Nephron (organoid): Measurements from ENCODE around the gene ZMIZ1.

Experiments used
- H3K27ac Mint-ChIP-seq, 3 experiments: 2 replicates each; pipeline ENCODE4 v1.8.0; 2020; ENCODE audit warnings: mixed read lengths in 3 of 3, mild to moderate bottlenecking in 2 of 3, moderate library complexity in 1 of 3
- H3K27me3 Mint-ChIP-seq: 2 replicates; pipeline ENCODE4 v1.8.0; 2021; ENCODE audit warnings: low read depth, mild to moderate bottlenecking, moderate library complexity, mixed read lengths
- H3K36me3 Mint-ChIP-seq: 2 replicates; pipeline ENCODE4 v1.8.0; 2020; ENCODE audit warnings: low read depth, mixed read lengths
- H3K4me1 Mint-ChIP-seq: 2 replicates; pipeline ENCODE4 v1.8.0; 2020; ENCODE audit warnings: mixed read lengths
- H3K4me3 Mint-ChIP-seq, 3 experiments: 2 replicates each; pipeline ENCODE4 v1.8.0; 2020; ENCODE audit warnings: mild to moderate bottlenecking in 3 of 3, mixed read lengths in 3 of 3, moderate library complexity in 2 of 3
- H3K9me3 Mint-ChIP-seq: 2 replicates; pipeline ENCODE4 v1.8.0; 2020; ENCODE audit warnings: mixed read lengths
- TF ChIP-seq, protein P1 (sequence below), 3 experiments: fragments of 200-600 bp; sonication (generic); IDR thresholded peaks; one replicate each; pipeline ENCODE4 v1.5.0; 2021; ENCODE audit warnings: antibody characterized with exemption in 3 of 3; ENCODE audit not compliant: unreplicated experiment in 3 of 3

ZMIZ1 gene

DNA sequence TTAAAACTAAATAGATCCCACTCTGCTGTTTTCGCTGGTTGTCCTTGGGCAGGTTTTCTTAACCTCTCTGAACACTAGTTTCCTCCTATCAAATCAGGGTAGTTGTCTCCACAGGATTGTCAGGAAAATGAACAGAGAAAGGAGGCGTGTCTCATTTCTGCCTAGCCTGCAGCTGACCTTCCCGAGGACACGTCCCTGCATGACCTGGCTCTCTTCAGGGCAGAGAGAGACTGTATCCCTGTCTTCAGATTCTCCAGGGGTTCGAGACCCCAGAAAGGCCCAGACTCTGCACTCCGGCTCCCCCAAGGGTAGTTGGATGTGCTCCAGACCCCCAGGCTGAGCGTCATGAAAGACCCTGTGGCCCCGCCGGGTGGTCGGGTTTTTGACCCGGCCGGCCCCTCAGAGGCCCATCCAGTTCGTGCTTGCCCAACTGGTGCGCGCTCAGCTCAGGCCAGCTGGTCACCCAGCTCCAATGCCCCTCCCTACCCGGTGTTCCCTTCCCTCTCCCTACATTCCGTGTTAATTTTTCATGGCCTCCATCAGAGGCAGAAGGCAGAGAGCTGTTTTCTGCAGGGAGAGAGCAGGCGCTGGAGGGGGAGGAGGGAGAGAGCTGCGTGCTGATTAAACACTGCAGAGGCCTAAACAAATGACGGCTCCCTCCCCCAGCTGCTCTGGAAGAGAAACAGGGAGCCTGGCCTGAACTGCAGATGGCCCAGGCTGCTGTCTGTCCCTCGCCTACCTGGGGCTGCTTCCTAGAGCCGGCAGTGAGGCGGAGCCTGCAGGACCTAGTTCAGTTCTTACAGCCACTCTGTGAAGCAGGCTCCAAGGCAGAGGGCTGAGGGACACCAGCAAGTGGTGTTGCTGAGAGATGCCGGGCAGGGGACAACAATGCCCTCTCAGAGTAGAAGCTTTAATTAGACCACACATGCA is 192.3 kb downstream of the ZMIZ1 start:
- no peak overlapping the region for H3K4me3 Mint-ChIP-seq
- TF ChIP-seq, protein P1, sequence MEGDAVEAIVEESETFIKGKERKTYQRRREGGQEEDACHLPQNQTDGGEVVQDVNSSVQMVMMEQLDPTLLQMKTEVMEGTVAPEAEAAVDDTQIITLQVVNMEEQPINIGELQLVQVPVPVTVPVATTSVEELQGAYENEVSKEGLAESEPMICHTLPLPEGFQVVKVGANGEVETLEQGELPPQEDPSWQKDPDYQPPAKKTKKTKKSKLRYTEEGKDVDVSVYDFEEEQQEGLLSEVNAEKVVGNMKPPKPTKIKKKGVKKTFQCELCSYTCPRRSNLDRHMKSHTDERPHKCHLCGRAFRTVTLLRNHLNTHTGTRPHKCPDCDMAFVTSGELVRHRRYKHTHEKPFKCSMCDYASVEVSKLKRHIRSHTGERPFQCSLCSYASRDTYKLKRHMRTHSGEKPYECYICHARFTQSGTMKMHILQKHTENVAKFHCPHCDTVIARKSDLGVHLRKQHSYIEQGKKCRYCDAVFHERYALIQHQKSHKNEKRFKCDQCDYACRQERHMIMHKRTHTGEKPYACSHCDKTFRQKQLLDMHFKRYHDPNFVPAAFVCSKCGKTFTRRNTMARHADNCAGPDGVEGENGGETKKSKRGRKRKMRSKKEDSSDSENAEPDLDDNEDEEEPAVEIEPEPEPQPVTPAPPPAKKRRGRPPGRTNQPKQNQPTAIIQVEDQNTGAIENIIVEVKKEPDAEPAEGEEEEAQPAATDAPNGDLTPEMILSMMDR (IDR thresholded peaks at IDR 0.05; ENCODE audit: unreplicated experiment in 3 of 3), result no peak
- peaks cover 68% of the 10 kb centered on the region for H3K4me1 Mint-ChIP-seq

DNA sequence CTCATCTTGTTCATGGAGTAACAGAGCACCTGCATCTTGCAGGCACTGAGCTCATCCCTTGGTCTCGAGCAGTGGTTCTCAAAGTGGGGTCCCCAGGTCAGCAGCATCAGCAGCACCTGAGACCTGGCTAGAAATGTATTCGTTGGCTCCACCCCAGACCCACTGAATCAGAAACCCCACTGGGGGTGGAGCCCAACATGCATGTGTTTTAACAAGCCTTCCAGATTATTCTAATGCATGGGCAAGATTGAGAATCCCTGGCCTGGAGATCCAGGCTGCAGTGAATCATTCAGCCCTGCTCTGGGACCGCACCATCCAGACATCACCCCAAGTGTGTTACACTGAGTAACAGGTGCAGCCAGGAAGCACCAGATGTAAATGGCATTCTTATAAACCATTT is 193.4 kb downstream of the ZMIZ1 start:
- H3K27ac Mint-ChIP-seq, result peak overlapping the region in 2 of 3 experiments; percentile 20 to 44
- peaks cover 14% of the 10 kb centered on the region for H3K36me3 Mint-ChIP-seq
- H3K9me3 Mint-ChIP-seq, result no peaks in the 10 kb centered on the region
- H3K4me1 Mint-ChIP-seq, result peaks cover 68% of the 10 kb centered on the region
- H3K27me3 Mint-ChIP-seq, result no peaks in the 10 kb centered on the region
- H3K4me3 Mint-ChIP-seq, result no peak overlapping the region
- TF ChIP-seq, protein P1 (IDR thresholded peaks at IDR 0.05; ENCODE audit: unreplicated experiment in 3 of 3), result no peak

More for the DNA sequence above, 192.3 kb downstream of the ZMIZ1 start:
- Mint-ChIP-seq H3K36me3 (peaks cover 18% of the 10 kb centered on the region), H3K27me3 (no peaks in the 10 kb centered on the region), H3K9me3 (no peaks in the 10 kb centered on the region), H3K27ac (peak overlapping the region; percentile 32 to 71 (median 49))

DNA sequence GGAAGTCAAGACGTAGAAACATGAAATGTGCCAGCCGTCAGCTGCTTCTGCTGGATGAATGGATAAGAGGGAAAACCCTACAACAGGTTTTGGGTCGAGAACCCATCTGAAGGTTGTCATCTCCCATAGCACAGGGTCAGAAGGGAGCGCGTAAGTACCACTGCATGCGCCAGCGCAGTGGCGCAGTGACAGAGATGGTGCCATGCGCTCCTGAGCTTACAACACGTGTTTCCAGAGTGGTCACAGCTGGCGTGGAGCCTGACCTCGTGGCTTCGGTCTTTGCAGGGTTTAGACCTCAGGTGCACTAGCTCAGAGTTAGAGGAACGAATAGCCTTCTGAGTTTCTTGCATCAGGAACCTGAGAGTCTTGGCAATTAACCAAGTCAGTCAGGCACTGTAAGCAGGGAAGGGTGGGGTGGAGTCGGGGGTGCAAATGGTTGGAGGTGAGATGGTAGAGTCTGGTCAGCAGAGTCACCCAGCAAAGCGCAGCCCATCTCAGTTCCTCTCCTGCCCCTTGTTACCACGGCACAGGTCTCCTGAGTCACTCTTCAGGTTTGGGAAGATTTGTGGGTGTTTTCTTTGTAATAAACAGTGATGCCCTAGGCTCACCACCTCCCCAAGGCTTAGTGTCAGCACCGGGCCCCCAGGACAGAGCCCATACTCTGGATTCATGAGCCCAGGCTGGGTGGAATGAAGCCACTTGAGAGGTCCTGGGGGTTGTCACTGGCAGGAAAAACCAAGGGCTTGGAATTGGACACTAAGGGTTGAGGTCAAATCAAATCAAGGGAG is 194.4 kb downstream of the ZMIZ1 start:
- TF ChIP-seq, protein P1 (IDR thresholded peaks at IDR 0.05; ENCODE audit: unreplicated experiment in 3 of 3), result no peak
- Mint-ChIP-seq H3K4me3 (no peak overlapping the region), H3K4me1 (peaks cover 64% of the 10 kb centered on the region), H3K36me3 (peaks cover 14% of the 10 kb centered on the region), H3K27ac (peak overlapping the region in 2 of 3 experiments; percentile 20 to 44), H3K27me3 (no peaks in the 10 kb centered on the region), H3K9me3 (no peaks in the 10 kb centered on the region)

DNA sequence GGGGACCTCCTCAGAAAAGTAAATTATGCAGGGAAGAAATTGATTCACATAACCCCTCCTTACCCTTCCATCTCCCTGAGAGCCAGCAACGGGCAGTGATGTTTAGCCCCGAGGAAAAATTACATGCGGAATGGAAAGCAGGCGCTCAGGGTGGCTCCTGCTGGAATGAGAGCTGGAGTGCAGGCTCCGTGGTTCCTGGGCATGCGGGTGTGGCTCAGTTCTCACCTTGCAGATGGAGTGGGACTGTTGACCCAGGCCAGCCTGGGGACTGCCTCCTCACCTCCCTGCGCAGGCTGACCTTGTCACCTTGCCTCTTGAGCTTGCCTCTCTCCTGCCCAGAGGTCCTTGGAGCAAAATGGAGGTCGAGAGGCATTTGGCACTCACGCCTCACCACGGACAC is 195.2 kb downstream of the ZMIZ1 start:
- no peak overlapping the region for H3K4me3 Mint-ChIP-seq
- H3K27me3 Mint-ChIP-seq, result no peaks in the 10 kb centered on the region
- TF ChIP-seq, protein P1 (IDR thresholded peaks at IDR 0.05; ENCODE audit: unreplicated experiment in 3 of 3), result no peak
- peaks cover 19% of the 10 kb centered on the region for H3K36me3 Mint-ChIP-seq
- no peaks in the 10 kb centered on the region for H3K9me3 Mint-ChIP-seq
- peaks cover 63% of the 10 kb centered on the region for H3K4me1 Mint-ChIP-seq
- no peak overlapping the region for H3K27ac Mint-ChIP-seq

DNA sequence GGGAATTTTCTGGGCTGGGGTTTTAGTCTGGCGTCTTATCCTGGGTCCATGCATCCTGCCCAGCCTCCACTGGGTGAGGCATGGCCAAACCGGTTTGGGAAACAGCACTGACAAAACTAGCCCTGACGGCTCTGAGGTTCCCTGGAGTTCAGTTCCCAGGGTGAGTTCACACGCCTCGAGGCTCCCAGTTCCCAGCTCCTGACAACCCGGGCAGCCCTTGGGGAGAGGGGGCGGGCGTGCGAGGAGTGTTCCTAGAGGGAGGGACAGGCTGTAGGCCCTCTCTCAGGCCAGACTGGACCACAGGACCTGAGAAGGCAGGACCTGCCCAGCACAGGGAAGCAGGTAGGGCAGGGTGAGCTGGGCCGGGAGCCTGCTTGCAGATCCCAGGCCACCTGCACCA is 196.2 kb downstream of the ZMIZ1 start:
- TF ChIP-seq, protein P1 (IDR thresholded peaks at IDR 0.05; ENCODE audit: unreplicated experiment in 3 of 3), result no peak
- peaks cover 61% of the 10 kb centered on the region for H3K4me1 Mint-ChIP-seq
- H3K4me3 Mint-ChIP-seq, result no peak overlapping the region
- H3K27ac Mint-ChIP-seq, result peak overlapping the region in 2 of 3 experiments; percentile 51 to 70
- H3K27me3 Mint-ChIP-seq, result no peaks in the 10 kb centered on the region
- H3K9me3 Mint-ChIP-seq, result no peaks in the 10 kb centered on the region
- H3K36me3 Mint-ChIP-seq, result peaks cover 19% of the 10 kb centered on the region
